DOHH2 (cell line): ENCODE data around the gene ITPR3.

Experiments
- EZH2phosphoT487 ChIP-seq: fragments of 200-600 bp; sonication (generic); IDR thresholded peaks from 2 replicates; pipeline ENCODE4 v1.6.1; 2017; ENCODE audit warnings: borderline replicate concordance, mild to moderate bottlenecking, antibody characterized with exemption, low read length, moderate library complexity, mixed read lengths
- TF ChIP-seq, protein P1 (sequence below): fragments of 200-600 bp; sonication (generic); IDR thresholded peaks from one replicate; pipeline ENCODE4 v1.5.1; 2014; ENCODE audit warnings: antibody characterized with exemption, mild to moderate bottlenecking, low read depth, low read length; ENCODE audit not compliant: poor library complexity, severe bottlenecking

DNA sequence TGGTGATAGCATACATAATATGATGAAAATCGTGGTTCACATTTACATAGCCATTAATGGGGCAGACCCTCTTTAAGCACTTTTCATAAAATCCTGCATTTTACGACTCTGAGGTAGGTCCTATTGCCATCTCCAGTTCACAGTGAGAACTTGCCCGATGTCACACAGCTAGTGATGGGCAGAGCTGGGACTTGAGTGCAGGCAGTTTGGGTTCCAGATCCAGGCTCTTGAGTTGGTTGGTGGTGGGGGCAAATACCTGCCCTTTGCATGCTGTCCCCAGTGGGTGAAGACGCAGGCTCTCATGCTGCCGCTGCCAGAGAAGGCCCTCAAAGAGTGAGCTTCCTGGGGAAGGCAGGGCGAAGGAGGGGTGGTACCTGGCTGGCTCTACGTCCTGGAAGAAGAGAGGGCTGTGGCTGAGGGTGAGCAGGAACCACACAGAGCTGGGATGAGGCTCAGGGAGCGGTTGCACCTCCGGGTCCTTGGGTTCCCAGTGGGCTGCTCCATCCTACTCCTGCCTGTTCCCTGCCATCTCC lies 34.9 kb upstream of the ITPR3 start:
- TF ChIP-seq, protein P1, sequence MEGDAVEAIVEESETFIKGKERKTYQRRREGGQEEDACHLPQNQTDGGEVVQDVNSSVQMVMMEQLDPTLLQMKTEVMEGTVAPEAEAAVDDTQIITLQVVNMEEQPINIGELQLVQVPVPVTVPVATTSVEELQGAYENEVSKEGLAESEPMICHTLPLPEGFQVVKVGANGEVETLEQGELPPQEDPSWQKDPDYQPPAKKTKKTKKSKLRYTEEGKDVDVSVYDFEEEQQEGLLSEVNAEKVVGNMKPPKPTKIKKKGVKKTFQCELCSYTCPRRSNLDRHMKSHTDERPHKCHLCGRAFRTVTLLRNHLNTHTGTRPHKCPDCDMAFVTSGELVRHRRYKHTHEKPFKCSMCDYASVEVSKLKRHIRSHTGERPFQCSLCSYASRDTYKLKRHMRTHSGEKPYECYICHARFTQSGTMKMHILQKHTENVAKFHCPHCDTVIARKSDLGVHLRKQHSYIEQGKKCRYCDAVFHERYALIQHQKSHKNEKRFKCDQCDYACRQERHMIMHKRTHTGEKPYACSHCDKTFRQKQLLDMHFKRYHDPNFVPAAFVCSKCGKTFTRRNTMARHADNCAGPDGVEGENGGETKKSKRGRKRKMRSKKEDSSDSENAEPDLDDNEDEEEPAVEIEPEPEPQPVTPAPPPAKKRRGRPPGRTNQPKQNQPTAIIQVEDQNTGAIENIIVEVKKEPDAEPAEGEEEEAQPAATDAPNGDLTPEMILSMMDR = no peak
- no peak for TF ChIP-seq EZH2phosphoT487
